WTC11 (cell line): ENCODE measurements around the gene LRRC23. TPM values are rescaled to one million over a fixed set of nuclear protein-coding genes. Genes with fewer than 3 reads are reported as not detected.

ENCODE experiments used
- ATAC-seq: fragments of 200-7000 bp; cut with Tn5 transposase; 2 replicates; pipeline ENCODE4 v1.10.0; 2021; ENCODE audit warnings: mild to moderate bottlenecking, moderate library complexity
- CTCF ChIA-PET: fragments of 300-600 bp; sonication (Branson Sonifier 250); formaldehyde crosslinking; loops from one replicate; lab custom pipeline; 2021; ENCODE audit warnings: antibody characterized with exemption; lab: Charles Lee
- POLR2A ChIA-PET: fragments of 350-600 bp; sonication (Branson Sonifier 250); formaldehyde crosslinking; loops from one replicate; lab custom pipeline; 2021; ENCODE audit warnings: antibody characterized with exemption; lab: Charles Lee
- DNase-seq: peaks from one replicate; pipeline ENCODE4 v3.0.0; 2021; ENCODE audit warnings: low spot score
- H3K27ac Mint-ChIP-seq: 2 replicates; pipeline ENCODE4 v1.8.0; 2021; ENCODE audit warnings: mixed read lengths
- H3K27me3 Mint-ChIP-seq: 2 replicates; pipeline ENCODE4 v1.8.0; 2021; ENCODE audit warnings: low read depth, mild to moderate bottlenecking, moderate library complexity, mixed read lengths
- H3K36me3 Mint-ChIP-seq: 2 replicates; pipeline ENCODE4 v1.8.0; 2021; ENCODE audit warnings: mixed read lengths
- H3K4me1 Mint-ChIP-seq: 2 replicates; pipeline ENCODE4 v1.8.0; 2022; ENCODE audit warnings: mixed read lengths
- H3K4me3 Mint-ChIP-seq: 2 replicates; pipeline ENCODE4 v1.8.0; 2021; ENCODE audit warnings: mild to moderate bottlenecking, moderate library complexity, mixed read lengths
- H3K9me3 Mint-ChIP-seq: 2 replicates; pipeline ENCODE4 v1.8.0; 2021; ENCODE audit warnings: mixed read lengths
- CREB1 ChIP-seq: sonication (generic); formaldehyde crosslinking; IDR thresholded peaks from 2 replicates; pipeline ENCODE4 v1.8.0; 2023; ENCODE audit warnings: mild to moderate bottlenecking, missing genetic modification reagents
- ESRRA ChIP-seq: sonication (generic); formaldehyde crosslinking; IDR thresholded peaks from 2 replicates; pipeline ENCODE4 v1.8.1; 2022; ENCODE audit warnings: mild to moderate bottlenecking, missing genetic modification reagents, borderline replicate concordance
- IRF2 ChIP-seq: sonication (generic); formaldehyde crosslinking; IDR thresholded peaks from 2 replicates; pipeline ENCODE4 v1.8.0; 2022; ENCODE audit warnings: low read depth, missing genetic modification reagents, borderline replicate concordance
- SMAD3 ChIP-seq: sonication (generic); formaldehyde crosslinking; IDR thresholded peaks from 2 replicates; pipeline ENCODE4 v1.8.0; 2022; ENCODE audit warnings: missing genetic modification reagents, mild to moderate bottlenecking, borderline replicate concordance
- SMAD4 ChIP-seq: sonication (generic); formaldehyde crosslinking; IDR thresholded peaks from 2 replicates; pipeline ENCODE4 v1.8.0; 2022; ENCODE audit warnings: mild to moderate bottlenecking, missing genetic modification reagents
- ZBTB21 ChIP-seq: sonication (generic); formaldehyde crosslinking; IDR thresholded peaks from 2 replicates; pipeline ENCODE4 v1.8.1; 2023; ENCODE audit warnings: mild to moderate bottlenecking, missing genetic modification reagents, borderline replicate concordance
- ZNF138 ChIP-seq: sonication (generic); formaldehyde crosslinking; conservative IDR thresholded peaks from 2 replicates; pipeline ENCODE4 v1.8.1; 2022; ENCODE audit warnings: mild to moderate bottlenecking, moderate library complexity, missing genetic modification reagents
- ZNF263 ChIP-seq: sonication (generic); formaldehyde crosslinking; IDR thresholded peaks from 2 replicates; pipeline ENCODE4 v1.8.1; 2022; ENCODE audit warnings: low read depth, mild to moderate bottlenecking, moderate library complexity, missing genetic modification reagents
- ZNF416 ChIP-seq: fragments of 250-450 bp; sonication (Bioruptor Pico); IDR thresholded peaks from 2 replicates; pipeline ENCODE4 v1.9.0; 2021; ENCODE audit warnings: mild to moderate bottlenecking, inconsistent platforms
- ZNF671 ChIP-seq: fragments of 250-450 bp; sonication (Bioruptor Pico); IDR thresholded peaks from 2 replicates; pipeline ENCODE4 v1.8.0; 2021; ENCODE audit warnings: mild to moderate bottlenecking
- total RNA-seq: library from RNA; stranded (reverse); gene quantifications from 3 replicates; pipeline ENCODE4 v1.2.3, GENCODE V29; 2021
- TF ChIP-seq, protein P1 (sequence below): sonication (generic); formaldehyde crosslinking; IDR thresholded peaks from 2 replicates; pipeline ENCODE4 v1.8.1; 2023; ENCODE audit warnings: mild to moderate bottlenecking, moderate library complexity, missing genetic modification reagents
- TF ChIP-seq, protein P2 (sequence below): sonication (generic); formaldehyde crosslinking; IDR thresholded peaks from 2 replicates; pipeline ENCODE4 v1.8.0; 2022; ENCODE audit warnings: mild to moderate bottlenecking, missing genetic modification reagents
- TF ChIP-seq, protein P3 (sequence below): fragments of 250-450 bp; sonication (Bioruptor Pico); IDR thresholded peaks from 2 replicates; pipeline ENCODE4 v1.9.0; 2021; ENCODE audit warnings: mild to moderate bottlenecking
- TF ChIP-seq, protein P4 (sequence below): sonication (generic); formaldehyde crosslinking; IDR thresholded peaks from 2 replicates; pipeline ENCODE4 v1.8.1; 2022; ENCODE audit warnings: mild to moderate bottlenecking, moderate library complexity, missing genetic modification reagents
- TF ChIP-seq, protein P5 (sequence below): sonication (generic); formaldehyde crosslinking; IDR thresholded peaks from 2 replicates; pipeline ENCODE4 v1.8.1; 2023; ENCODE audit warnings: mild to moderate bottlenecking, missing genetic modification reagents
- TF ChIP-seq, protein P6 (sequence below): sonication (generic); formaldehyde crosslinking; IDR thresholded peaks from 2 replicates; pipeline ENCODE4 v1.8.0; 2022; ENCODE audit warnings: mild to moderate bottlenecking, missing genetic modification reagents
- TF ChIP-seq, protein P7 (sequence below): sonication (generic); formaldehyde crosslinking; IDR thresholded peaks from 2 replicates; pipeline ENCODE4 v1.8.0; 2023; ENCODE audit warnings: missing genetic modification reagents, mild to moderate bottlenecking, borderline replicate concordance

The LRRC23 gene
- total RNA-seq, 1 experiment from 2014 or later, result 3.1 TPM

DNA sequence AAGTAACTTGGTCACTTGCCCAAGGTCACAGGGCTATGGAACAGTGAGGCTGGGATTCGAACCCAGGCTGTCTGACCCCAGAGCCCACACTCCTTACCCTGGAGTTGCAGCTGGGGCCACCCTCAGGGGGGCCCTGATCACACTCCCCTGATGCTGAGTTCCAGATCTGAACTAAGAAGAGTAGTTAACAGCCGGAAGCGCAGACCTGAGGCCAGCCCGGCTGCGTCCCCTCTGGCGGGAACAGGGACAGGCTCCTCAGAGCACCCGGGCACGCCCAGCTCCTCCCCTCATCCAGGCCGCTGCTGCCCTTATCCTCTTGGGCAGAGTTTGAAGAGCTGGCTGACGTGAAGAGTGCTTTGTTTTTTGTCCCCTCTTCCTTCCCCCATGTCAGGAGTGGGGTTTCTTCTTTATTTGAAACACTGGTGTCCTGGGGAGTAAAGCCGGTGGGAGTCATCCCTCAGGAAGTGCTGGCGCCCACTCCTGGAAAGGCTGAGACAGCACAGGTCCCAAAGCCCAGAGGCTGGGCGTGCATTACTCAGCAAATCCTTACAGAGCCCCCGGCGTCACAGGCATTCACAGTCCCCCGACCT is 57.2 kb downstream of the LRRC23 start (continued):
- TF ChIP-seq SMAD4 (CRISPR knock-in tag) (no peak), ZNF263 (CRISPR knock-in tag) (peak; percentile 87), SMAD3 (CRISPR knock-in tag) (no peak), ESRRA (CRISPR knock-in tag) (no peak), ZBTB21 (CRISPR knock-in tag) (no peak), IRF2 (no peak), ZNF138 (no peak), ZNF671 (CRISPR knock-in tag) (no peak)
- TF ChIP-seq, protein P1, sequence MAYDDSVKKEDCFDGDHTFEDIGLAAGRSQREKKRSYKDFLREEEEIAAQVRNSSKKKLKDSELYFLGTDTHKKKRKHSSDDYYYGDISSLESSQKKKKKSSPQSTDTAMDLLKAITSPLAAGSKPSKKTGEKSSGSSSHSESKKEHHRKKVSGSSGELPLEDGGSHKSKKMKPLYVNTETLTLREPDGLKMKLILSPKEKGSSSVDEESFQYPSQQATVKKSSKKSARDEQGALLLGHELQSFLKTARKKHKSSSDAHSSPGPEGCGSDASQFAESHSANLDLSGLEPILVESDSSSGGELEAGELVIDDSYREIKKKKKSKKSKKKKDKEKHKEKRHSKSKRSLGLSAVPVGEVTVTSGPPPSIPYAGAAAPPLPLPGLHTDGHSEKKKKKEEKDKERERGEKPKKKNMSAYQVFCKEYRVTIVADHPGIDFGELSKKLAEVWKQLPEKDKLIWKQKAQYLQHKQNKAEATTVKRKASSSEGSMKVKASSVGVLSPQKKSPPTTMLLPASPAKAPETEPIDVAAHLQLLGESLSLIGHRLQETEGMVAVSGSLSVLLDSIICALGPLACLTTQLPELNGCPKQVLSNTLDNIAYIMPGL, result peak; percentile 21; the same call in 1 of the 2 replicates
- TF ChIP-seq, protein P2, sequence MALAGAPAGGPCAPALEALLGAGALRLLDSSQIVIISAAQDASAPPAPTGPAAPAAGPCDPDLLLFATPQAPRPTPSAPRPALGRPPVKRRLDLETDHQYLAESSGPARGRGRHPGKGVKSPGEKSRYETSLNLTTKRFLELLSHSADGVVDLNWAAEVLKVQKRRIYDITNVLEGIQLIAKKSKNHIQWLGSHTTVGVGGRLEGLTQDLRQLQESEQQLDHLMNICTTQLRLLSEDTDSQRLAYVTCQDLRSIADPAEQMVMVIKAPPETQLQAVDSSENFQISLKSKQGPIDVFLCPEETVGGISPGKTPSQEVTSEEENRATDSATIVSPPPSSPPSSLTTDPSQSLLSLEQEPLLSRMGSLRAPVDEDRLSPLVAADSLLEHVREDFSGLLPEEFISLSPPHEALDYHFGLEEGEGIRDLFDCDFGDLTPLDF (CRISPR knock-in tag), result no peak

DNA sequence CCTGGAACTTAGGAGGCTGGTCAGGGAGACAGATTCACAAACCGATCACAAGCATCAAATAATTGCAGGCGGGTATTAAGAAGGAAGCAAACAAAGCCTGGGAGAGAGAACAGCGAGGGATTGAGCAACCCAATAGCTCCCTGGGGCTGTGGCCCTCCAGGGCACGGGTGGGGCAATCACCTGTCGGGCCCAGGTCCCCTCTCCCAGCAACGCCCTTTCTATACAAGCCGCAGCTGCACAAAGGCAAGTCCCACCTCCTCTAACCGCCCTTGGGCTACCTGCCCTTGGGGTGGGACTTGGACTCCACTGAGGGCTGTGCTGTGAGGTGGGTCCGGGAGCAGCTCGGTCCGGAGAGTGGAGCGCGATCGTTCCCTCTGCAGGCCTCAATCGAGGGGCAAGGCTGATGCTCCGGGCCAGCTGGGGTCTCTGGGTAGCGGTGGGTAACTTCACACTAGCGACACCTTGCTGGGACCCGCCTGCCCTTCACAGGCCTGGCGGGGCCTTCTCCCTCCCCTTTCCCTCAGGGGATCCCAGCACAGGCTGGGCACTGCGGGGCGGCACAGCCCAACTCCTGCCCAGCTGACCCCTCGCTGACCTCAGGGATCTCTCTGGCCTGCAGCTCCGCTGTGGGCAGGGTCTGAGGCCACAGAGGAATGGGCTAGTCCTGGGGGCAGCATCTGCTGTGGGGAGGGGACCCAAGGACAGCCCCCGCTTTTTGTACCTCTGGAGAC is 57.8 kb downstream of the LRRC23 start:
- TF ChIP-seq, protein P3, sequence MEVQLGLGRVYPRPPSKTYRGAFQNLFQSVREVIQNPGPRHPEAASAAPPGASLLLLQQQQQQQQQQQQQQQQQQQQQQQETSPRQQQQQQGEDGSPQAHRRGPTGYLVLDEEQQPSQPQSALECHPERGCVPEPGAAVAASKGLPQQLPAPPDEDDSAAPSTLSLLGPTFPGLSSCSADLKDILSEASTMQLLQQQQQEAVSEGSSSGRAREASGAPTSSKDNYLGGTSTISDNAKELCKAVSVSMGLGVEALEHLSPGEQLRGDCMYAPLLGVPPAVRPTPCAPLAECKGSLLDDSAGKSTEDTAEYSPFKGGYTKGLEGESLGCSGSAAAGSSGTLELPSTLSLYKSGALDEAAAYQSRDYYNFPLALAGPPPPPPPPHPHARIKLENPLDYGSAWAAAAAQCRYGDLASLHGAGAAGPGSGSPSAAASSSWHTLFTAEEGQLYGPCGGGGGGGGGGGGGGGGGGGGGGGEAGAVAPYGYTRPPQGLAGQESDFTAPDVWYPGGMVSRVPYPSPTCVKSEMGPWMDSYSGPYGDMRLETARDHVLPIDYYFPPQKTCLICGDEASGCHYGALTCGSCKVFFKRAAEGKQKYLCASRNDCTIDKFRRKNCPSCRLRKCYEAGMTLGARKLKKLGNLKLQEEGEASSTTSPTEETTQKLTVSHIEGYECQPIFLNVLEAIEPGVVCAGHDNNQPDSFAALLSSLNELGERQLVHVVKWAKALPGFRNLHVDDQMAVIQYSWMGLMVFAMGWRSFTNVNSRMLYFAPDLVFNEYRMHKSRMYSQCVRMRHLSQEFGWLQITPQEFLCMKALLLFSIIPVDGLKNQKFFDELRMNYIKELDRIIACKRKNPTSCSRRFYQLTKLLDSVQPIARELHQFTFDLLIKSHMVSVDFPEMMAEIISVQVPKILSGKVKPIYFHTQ, result no peak
- TF ChIP-seq, protein P4, sequence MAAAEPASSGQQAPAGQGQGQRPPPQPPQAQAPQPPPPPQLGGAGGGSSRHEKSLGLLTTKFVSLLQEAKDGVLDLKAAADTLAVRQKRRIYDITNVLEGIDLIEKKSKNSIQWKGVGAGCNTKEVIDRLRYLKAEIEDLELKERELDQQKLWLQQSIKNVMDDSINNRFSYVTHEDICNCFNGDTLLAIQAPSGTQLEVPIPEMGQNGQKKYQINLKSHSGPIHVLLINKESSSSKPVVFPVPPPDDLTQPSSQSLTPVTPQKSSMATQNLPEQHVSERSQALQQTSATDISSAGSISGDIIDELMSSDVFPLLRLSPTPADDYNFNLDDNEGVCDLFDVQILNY (CRISPR knock-in tag), result peak; percentile 16; the same call in 1 of the 2 replicates
- TF ChIP-seq, protein P5, sequence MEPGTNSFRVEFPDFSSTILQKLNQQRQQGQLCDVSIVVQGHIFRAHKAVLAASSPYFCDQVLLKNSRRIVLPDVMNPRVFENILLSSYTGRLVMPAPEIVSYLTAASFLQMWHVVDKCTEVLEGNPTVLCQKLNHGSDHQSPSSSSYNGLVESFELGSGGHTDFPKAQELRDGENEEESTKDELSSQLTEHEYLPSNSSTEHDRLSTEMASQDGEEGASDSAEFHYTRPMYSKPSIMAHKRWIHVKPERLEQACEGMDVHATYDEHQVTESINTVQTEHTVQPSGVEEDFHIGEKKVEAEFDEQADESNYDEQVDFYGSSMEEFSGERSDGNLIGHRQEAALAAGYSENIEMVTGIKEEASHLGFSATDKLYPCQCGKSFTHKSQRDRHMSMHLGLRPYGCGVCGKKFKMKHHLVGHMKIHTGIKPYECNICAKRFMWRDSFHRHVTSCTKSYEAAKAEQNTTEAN (CRISPR knock-in tag), result 0 out of 2 replicates have a peak, but pooled peaks have one; percentile 17
- TF ChIP-seq ZNF416 (CRISPR knock-in tag) (0 out of 2 replicates have a peak, but pooled peaks have one; percentile 36), CREB1 (CRISPR knock-in tag) (no peak)
- TF ChIP-seq, protein P6, sequence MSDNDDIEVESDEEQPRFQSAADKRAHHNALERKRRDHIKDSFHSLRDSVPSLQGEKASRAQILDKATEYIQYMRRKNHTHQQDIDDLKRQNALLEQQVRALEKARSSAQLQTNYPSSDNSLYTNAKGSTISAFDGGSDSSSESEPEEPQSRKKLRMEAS, result peak; percentile 53; the same call in 1 of the 2 replicates
- TF ChIP-seq, protein P7, sequence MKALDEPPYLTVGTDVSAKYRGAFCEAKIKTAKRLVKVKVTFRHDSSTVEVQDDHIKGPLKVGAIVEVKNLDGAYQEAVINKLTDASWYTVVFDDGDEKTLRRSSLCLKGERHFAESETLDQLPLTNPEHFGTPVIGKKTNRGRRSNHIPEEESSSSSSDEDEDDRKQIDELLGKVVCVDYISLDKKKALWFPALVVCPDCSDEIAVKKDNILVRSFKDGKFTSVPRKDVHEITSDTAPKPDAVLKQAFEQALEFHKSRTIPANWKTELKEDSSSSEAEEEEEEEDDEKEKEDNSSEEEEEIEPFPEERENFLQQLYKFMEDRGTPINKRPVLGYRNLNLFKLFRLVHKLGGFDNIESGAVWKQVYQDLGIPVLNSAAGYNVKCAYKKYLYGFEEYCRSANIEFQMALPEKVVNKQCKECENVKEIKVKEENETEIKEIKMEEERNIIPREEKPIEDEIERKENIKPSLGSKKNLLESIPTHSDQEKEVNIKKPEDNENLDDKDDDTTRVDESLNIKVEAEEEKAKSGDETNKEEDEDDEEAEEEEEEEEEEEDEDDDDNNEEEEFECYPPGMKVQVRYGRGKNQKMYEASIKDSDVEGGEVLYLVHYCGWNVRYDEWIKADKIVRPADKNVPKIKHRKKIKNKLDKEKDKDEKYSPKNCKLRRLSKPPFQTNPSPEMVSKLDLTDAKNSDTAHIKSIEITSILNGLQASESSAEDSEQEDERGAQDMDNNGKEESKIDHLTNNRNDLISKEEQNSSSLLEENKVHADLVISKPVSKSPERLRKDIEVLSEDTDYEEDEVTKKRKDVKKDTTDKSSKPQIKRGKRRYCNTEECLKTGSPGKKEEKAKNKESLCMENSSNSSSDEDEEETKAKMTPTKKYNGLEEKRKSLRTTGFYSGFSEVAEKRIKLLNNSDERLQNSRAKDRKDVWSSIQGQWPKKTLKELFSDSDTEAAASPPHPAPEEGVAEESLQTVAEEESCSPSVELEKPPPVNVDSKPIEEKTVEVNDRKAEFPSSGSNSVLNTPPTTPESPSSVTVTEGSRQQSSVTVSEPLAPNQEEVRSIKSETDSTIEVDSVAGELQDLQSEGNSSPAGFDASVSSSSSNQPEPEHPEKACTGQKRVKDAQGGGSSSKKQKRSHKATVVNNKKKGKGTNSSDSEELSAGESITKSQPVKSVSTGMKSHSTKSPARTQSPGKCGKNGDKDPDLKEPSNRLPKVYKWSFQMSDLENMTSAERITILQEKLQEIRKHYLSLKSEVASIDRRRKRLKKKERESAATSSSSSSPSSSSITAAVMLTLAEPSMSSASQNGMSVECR, result peak; percentile 55; the same call in 1 of the 2 replicates
- Mint-ChIP-seq H3K27me3 (no peaks in the 10 kb centered on the region), H3K36me3 (peaks cover 23% of the 10 kb centered on the region), H3K9me3 (no peaks in the 10 kb centered on the region), H3K4me1 (peaks cover 55% of the 10 kb centered on the region), H3K27ac (peak overlapping the region; percentile 99), H3K4me3 (peak overlapping the region; percentile 75)
- POLR2A ChIA-PET, result interaction anchor here (0.6 to 6.6 kb wide), 8 partner anchors 9 to 89 kb away, joined by 3 to 167 read pairs (median 8); partner anchors contain the start of genes C12orf57, LPCAT3, RNU7-1 and SPSB2
- CTCF ChIA-PET, result interaction anchor here (0.6 to 9.7 kb wide), 19 partner anchors 10 to 704 kb away, joined by 3 to 296 read pairs (median 8); partner anchors contain the start of genes ATN1, C12orf57, COPS7A and LPCAT3
- DNase-seq (no peak), ATAC-seq (peak; percentile 6)
